Measurements from ENCODE around the gene SRSF3. TPM values are rescaled to one million over a fixed set of nuclear protein-coding genes. Genes with fewer than 3 reads are reported as not detected.

SRSF3 gene
- total RNA-seq, 1 experiment from 2014 or later, result 954 TPM

GRCh38 chr6:36641543-36641942, 47.4 kb downstream of the SRSF3 start:
- H3K4ac ChIP-seq (ENCODE audit: low read depth, low read length), result no peak overlapping the region
- no peak overlapping the region for H2AK5ac ChIP-seq (ENCODE audit: insufficient read length, low read length)
- TF ChIP-seq, protein P1, sequence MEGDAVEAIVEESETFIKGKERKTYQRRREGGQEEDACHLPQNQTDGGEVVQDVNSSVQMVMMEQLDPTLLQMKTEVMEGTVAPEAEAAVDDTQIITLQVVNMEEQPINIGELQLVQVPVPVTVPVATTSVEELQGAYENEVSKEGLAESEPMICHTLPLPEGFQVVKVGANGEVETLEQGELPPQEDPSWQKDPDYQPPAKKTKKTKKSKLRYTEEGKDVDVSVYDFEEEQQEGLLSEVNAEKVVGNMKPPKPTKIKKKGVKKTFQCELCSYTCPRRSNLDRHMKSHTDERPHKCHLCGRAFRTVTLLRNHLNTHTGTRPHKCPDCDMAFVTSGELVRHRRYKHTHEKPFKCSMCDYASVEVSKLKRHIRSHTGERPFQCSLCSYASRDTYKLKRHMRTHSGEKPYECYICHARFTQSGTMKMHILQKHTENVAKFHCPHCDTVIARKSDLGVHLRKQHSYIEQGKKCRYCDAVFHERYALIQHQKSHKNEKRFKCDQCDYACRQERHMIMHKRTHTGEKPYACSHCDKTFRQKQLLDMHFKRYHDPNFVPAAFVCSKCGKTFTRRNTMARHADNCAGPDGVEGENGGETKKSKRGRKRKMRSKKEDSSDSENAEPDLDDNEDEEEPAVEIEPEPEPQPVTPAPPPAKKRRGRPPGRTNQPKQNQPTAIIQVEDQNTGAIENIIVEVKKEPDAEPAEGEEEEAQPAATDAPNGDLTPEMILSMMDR (conservative IDR thresholded peaks at IDR 0.05), result no peak
- peak overlapping the region; percentile 59 to 95 (median 83); a peak in 3 of 7 replicates for H3K27ac Mint-ChIP-seq
- no peak overlapping the region for H3K9ac ChIP-seq (ENCODE audit: extremely low read depth, insufficient read length, low read length)
- no peak overlapping the region for H4K91ac ChIP-seq (ENCODE audit: insufficient read length, low read depth, low read length)
- no peaks in the 10 kb centered on the region; the same call in 1 of the 2 replicates for H3K27me3 Mint-ChIP-seq (ENCODE audit: low read depth)
- H3K23ac ChIP-seq (ENCODE audit: insufficient read length, low read depth, low read length), result no peak overlapping the region
- no peak overlapping the region for H2BK5ac ChIP-seq (ENCODE audit: insufficient read length, low read length)
- peaks cover 21 to 25% of the 10 kb centered on the region in 2 experiments for H3K4me1 Mint-ChIP-seq
- H3K18ac ChIP-seq (ENCODE audit: insufficient read length, low read depth, low read length), result no peak overlapping the region
- no peak overlapping the region for H2BK12ac ChIP-seq (ENCODE audit: insufficient read length, low read depth, low read length)
- H2BK20ac ChIP-seq (ENCODE audit: low read depth, low read length, poor library complexity, severe bottlenecking), result no peak overlapping the region
- no peaks in the 10 kb centered on the region for H3K27me3 ChIP-seq (ENCODE audit: insufficient read depth, low read length)
- no CpG with 5 or more reads among the region's 3 CpGs for WGBS (ENCODE audit: extremely low coverage, insufficient read length, low lambda C conversion rate)
- DNase-seq, result no peak
- H3K14ac ChIP-seq (ENCODE audit: insufficient read depth, low read length), result no peak overlapping the region
- H3K27ac ChIP-seq (ENCODE audit: insufficient read length, low read depth, low read length), result no peak overlapping the region
- no peak overlapping the region for H4K5ac ChIP-seq (ENCODE audit: insufficient read length, low read depth, low read length)
- H3K4me3 Mint-ChIP-seq, result no peak overlapping the region; a peak in 1 of 5 replicates
- H3K9me3 ChIP-seq (ENCODE audit: control insufficient read depth, low read depth, low read length), result no peaks in the 10 kb centered on the region
- H3K23me2 ChIP-seq (ENCODE audit: insufficient read length, low read depth, low read length, poor library complexity, severe bottlenecking), result no peaks in the 10 kb centered on the region
- no peaks in the 10 kb centered on the region for H3K79me1 ChIP-seq (ENCODE audit: insufficient read depth, low read depth, low read length, poor library complexity, severe bottlenecking)
- no peaks in the 10 kb centered on the region for H3K36me3 Mint-ChIP-seq (ENCODE audit: insufficient read depth in 1 of 3, low read depth in 3 of 3)
- H3K4me1 ChIP-seq (ENCODE audit: insufficient read depth, low read length), result no peaks in the 10 kb centered on the region
- H3K9me3 Mint-ChIP-seq, result no peaks in the 10 kb centered on the region; a peak in 1 of 5 replicates
- no peak overlapping the region for H2BK15ac ChIP-seq (ENCODE audit: low read depth, low read length)
- no peak overlapping the region for H2BK120ac ChIP-seq (ENCODE audit: low read depth, low read length, poor library complexity, severe bottlenecking)
- no peak overlapping the region for H3T11ph ChIP-seq (ENCODE audit: low read length)
- no peaks in the 10 kb centered on the region for H3K79me2 ChIP-seq (ENCODE audit: insufficient read depth, low read length)
- H2AFZ ChIP-seq (ENCODE audit: low read length), result no peak overlapping the region
- no peak overlapping the region for H4K8ac ChIP-seq (replicated peaks; ENCODE audit: insufficient read length, low read depth, low read length)
- H4K20me1 ChIP-seq (ENCODE audit: control insufficient read depth, insufficient read depth, insufficient read length), result no peaks in the 10 kb centered on the region
- no peak overlapping the region for H3K56ac ChIP-seq (ENCODE audit: insufficient read length, low read depth, low read length)
- H3K4me2 ChIP-seq (ENCODE audit: insufficient read depth, insufficient read length, low read length), result no peak overlapping the region
